Right lobe of liver (tissue), 6 donors: Measurements from ENCODE around the gene TMEM97. TPM values are rescaled to one million over a fixed set of nuclear protein-coding genes. Genes with fewer than 3 reads are reported as not detected.

ENCODE experiments used
- ATAC-seq, 4 donors: fragments of 200-7000 bp; cut with Tn5 transposase; one replicate each; pipeline ENCODE4 v1.9.1; 2020; ENCODE audit warnings: mild to moderate bottlenecking in 4 of 4, moderate library complexity in 4 of 4
- DNase-seq, 3 donors: peaks; one replicate each; pipeline ENCODE4 v3.0.0-alpha.2; 2020
- H3K27ac ChIP-seq, 3 donors: fragments of 200-600 bp; one replicate each; pipeline ENCODE4 v1.8.0; 2022
- H3K27me3 ChIP-seq, 2 donors: fragments of 200-600 bp; one replicate each; pipeline ENCODE4 v1.8.0; 2022
- H3K36me3 ChIP-seq, 4 donors: fragments of 200-600 bp; sonication (generic) in 1 of 4; one replicate each; pipeline versions ENCODE4 v1.5.1 to v1.8.0; 2017 to 2022; ENCODE audit warnings: control low read depth in 1 of 4
- H3K4me1 ChIP-seq, 4 donors: fragments of 200-600 bp; sonication (generic) in 1 of 4; one replicate each; pipeline versions ENCODE4 v1.5.1 to v1.8.0; 2017 to 2022; ENCODE audit warnings: control low read depth in 1 of 4
- H3K4me3 ChIP-seq, 3 donors: fragments of 200-600 bp; one replicate each; pipeline ENCODE4 v1.8.0; 2022
- H3K9me3 ChIP-seq, 4 donors: fragments of 200-600 bp; sonication (generic) in 1 of 4; one replicate each; pipeline versions ENCODE4 v1.5.1 to v1.8.0; 2017 to 2022; ENCODE audit warnings: control low read depth in 1 of 4
- CTCF ChIP-seq, 4 donors: fragments of 200-600 bp in 3 of 4; fragments of 450-650 bp in 1 of 4; IDR thresholded peaks; one replicate each; pipeline versions ENCODE4 v1.5.1 to v1.8.0; 2016 to 2022; ENCODE audit warnings: antibody characterized with exemption in 4 of 4, mild to moderate bottlenecking in 2 of 4
- POLR2A ChIP-seq: fragments of 450-650 bp; IDR thresholded peaks from one replicate; pipeline ENCODE4 v1.6.1; 2017; ENCODE audit warnings: antibody characterized with exemption, mild to moderate bottlenecking
- WGBS: methylation state at CpG from one replicate; pipeline ENCODE4 v1.1.6; 2018; ENCODE audit warnings: low coverage, low lambda C conversion rate; ENCODE audit not compliant: insufficient coverage; ENCODE audit errors: missing lambda C conversion rate; 5-methylcytosine and 5-hydroxymethylcytosine counted together
- intact Hi-C, 2 donors: fragments of 100-400 bp; cut with DNase I; formaldehyde crosslinking; loops; one replicate each; pipeline versions ENCODE4 v1.11.2 to v1.14.1; 2022
- total RNA-seq, 6 experiments: library from RNA; depleted of rRNA in 2 of 6; stranded (reverse); fragments of >200 nt in 2 of 6; fragmentation: NEBNext Ultra II Directional in 3 of 6; extraction: Animal tissue kit (Norgen Biotek cat#: 25700) in 3 of 6; gene quantifications; one replicate each; pipeline versions ENCODE4 v1.1.0 to v1.2.4, GENCODE V29; 2016 to 2023
- donor health status: DM: no; HTN: yes; CAD: no.
- donor health status: DM: no; HTN: no; CAD: no.
- donor health status: DM: no; HTN: no; CAD: no.
- donor health status: DM: no; HTN: yes; CAD: no.
- donor health status: DM: no; HTN: yes; CAD: no.

The TMEM97 gene
- total RNA-seq, 6 experiments from 2014 or later: 20.0 to 84.0 (median 44.2) TPM

- TF ChIP-seq POLR2A (peak; percentile 30), CTCF (IDR thresholded peaks at IDR 0.05) (no peak)
- Histone ChIP-seq H3K27ac (peak overlapping the region; percentile 72 to 89 (median 86)), H3K27me3 (no peaks in the 10 kb centered on the region), H3K9me3 (no peaks in the 10 kb centered on the region), H3K36me3 (peaks cover 7 to 74% (median 44%) of the 10 kb centered on the region in 4 donors), H3K4me1 (peaks cover 3 to 62% (median 34%) of the 10 kb centered on the region in 4 donors), H3K4me3 (peak overlapping the region in 2 of 3 donors; percentile 22 to 34)
- intact Hi-C loops: loop anchor here in 1 of 2 donors (10.0 kb wide), 1 partner anchor 111 kb away; no protein-coding TSS in a partner anchor
- 3% methylated on average over 5 of the region's 13 CpGs for WGBS
- DNase-seq (peak; percentile 62 to 75 (median 70)), ATAC-seq (peak; percentile 38 to 56 (median 52))
These were observed 26.6 kb downstream of the TMEM97 start for GRCh38 chr17:28345419-28346198.

- Histone ChIP-seq H3K27ac (peak overlapping the region; percentile 72 to 89 (median 86)), H3K4me1 (peaks cover 3 to 62% (median 34%) of the 10 kb centered on the region in 4 donors), H3K27me3 (no peaks in the 10 kb centered on the region), H3K36me3 (peaks cover 8 to 74% (median 44%) of the 10 kb centered on the region in 4 donors), H3K4me3 (peak overlapping the region in 2 of 3 donors; percentile 22 to 34), H3K9me3 (no peaks in the 10 kb centered on the region)
- no peak for DNase-seq
- intact Hi-C loops: loop anchor here in 1 of 2 donors (10.0 kb wide), 1 partner anchor 111 kb away; no protein-coding TSS in a partner anchor
- peak in 1 of 4 donors; percentile 1 for ATAC-seq
- TF ChIP-seq POLR2A (no peak), CTCF (IDR thresholded peaks at IDR 0.05) (no peak)
- 27% methylated on average over 2 of the region's 2 CpGs for WGBS
These were observed 27.2 kb downstream of the TMEM97 start for GRCh38 chr17:28346199-28346580.

- Histone ChIP-seq H3K27ac (peak overlapping the region; percentile 72 to 89 (median 86)), H3K4me3 (peak overlapping the region in 2 of 3 donors; percentile 22 to 34), H3K9me3 (no peaks in the 10 kb centered on the region), H3K36me3 (peaks cover 8 to 74% (median 40%) of the 10 kb centered on the region in 4 donors), H3K4me1 (peaks cover 3 to 62% (median 34%) of the 10 kb centered on the region in 4 donors), H3K27me3 (no peaks in the 10 kb centered on the region)
- intact Hi-C loops: loop anchor here in 1 of 2 donors (10.0 kb wide), 1 partner anchor 112 kb away; no protein-coding TSS in a partner anchor
- WGBS: 13% methylated on average over 7 of the region's 7 CpGs
- no peak for TF ChIP-seq POLR2A
- peak; percentile 46 to 65 (median 61) for TF ChIP-seq CTCF (IDR thresholded peaks at IDR 0.05)
- peak; percentile 66 to 83 (median 77) for DNase-seq
- peak; percentile 63 to 83 (median 70) for ATAC-seq
These were observed 27.8 kb downstream of the TMEM97 start for GRCh38 chr17:28346746-28347246.

- Histone ChIP-seq H3K27ac (peak overlapping the region; percentile 72 to 89 (median 86)), H3K9me3 (no peaks in the 10 kb centered on the region), H3K4me1 (peaks cover 3 to 62% (median 34%) of the 10 kb centered on the region in 4 donors), H3K27me3 (no peaks in the 10 kb centered on the region), H3K4me3 (no peak overlapping the region), H3K36me3 (peaks cover 8 to 74% (median 42%) of the 10 kb centered on the region in 4 donors)
- DNase-seq (peak in 2 of 3 donors; percentile 85 to 88), ATAC-seq (peak; percentile 23 to 54 (median 51))
- 21% methylated on average over 5 of the region's 8 CpGs for WGBS
- TF ChIP-seq POLR2A (no peak), CTCF (IDR thresholded peaks at IDR 0.05) (no peak)
- intact Hi-C loops: loop anchor here in 1 of 2 donors (10.0 kb wide), 1 partner anchor 113 kb away; no protein-coding TSS in a partner anchor
These were observed 28.4 kb downstream of the TMEM97 start for GRCh38 chr17:28347261-28347891.
